Measurements from ENCODE around the gene SLC9A8.
"Not testable (repeated sequence)": the region's sequence is repeated elsewhere in the genome, so short reads cannot be mapped to it uniquely, and the experiment has no call there.

The SLC9A8 gene, protein sequence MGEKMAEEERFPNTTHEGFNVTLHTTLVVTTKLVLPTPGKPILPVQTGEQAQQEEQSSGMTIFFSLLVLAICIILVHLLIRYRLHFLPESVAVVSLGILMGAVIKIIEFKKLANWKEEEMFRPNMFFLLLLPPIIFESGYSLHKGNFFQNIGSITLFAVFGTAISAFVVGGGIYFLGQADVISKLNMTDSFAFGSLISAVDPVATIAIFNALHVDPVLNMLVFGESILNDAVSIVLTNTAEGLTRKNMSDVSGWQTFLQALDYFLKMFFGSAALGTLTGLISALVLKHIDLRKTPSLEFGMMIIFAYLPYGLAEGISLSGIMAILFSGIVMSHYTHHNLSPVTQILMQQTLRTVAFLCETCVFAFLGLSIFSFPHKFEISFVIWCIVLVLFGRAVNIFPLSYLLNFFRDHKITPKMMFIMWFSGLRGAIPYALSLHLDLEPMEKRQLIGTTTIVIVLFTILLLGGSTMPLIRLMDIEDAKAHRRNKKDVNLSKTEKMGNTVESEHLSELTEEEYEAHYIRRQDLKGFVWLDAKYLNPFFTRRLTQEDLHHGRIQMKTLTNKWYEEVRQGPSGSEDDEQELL

GRCh38 chr20:49812507-49813304 is at the start of gene SLC9A8:
Gene SLC9A8, plus strand, starts transcription at chr20:49812828. Its CDS starts 95 bp downstream, at chr20:49812923.
- peak; percentile 96 for DNase-seq

- DNase-seq = no peak
These were observed 49.5 kb upstream of the SLC9A8 start for GRCh38 chr20:49762940-49763766.

GRCh38 chr20:49765413-49765736 is 47.3 kb upstream of the SLC9A8 start:
- no peak for DNase-seq

DNA sequence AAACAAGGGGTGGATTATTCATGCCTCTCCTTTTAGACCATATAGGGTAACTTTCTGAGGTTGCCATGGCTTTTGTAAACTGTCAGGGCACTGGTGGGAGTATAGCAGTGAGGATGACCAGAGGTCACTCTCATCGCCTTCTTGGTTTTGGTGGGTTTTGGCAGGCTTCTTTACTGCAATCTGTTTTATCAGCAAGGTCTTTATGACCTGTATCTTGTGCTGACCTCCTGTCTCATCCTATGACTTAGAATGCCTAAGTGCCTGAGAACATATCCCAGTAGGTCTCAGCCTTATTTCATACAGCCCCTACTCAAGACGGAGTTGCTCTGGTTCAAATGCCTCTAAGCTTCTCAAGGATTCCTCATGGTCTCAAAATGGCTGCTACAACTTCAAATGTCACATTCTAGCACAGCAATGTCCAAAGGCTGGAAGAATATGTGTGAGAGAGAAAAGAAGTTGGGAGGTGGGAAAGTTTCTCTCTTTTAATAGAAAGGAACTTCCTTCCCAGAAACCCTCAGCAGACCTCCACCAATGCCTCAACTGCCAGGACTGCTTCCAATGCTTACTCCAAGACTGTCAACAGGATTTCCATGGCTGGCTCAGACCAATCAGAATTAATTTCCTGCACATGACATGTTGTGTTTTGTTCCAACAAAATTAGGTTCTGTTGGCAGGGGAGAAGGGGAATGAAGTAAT is 46.6 kb upstream of the SLC9A8 start:
- no peak for DNase-seq

DNA sequence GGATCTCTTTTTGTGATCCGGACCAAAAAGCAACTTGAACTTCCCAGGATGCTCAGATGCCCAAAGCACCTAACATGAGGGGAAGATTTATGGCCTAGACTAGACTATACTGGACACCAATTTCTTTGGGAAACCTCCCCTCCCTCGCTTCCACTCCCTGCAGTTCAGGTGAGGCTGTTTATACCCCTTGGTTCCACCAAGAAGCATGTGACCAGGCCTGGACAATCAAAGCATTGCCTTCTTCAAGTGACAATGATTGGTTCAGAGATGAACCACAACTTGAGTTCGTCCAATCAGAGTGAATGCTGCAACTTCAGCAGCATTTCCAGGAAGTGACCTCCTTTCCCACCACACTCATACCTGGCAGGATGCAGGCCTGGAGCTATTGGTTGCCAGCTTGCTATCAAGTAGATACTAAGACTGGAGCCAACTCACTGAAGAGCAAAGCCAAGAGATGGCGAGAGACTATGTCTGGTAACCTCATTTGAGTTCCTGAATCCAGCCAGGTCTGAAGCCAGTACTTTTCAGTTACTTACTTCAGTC is 45.6 kb upstream of the SLC9A8 start:
- no peak for DNase-seq

DNA sequence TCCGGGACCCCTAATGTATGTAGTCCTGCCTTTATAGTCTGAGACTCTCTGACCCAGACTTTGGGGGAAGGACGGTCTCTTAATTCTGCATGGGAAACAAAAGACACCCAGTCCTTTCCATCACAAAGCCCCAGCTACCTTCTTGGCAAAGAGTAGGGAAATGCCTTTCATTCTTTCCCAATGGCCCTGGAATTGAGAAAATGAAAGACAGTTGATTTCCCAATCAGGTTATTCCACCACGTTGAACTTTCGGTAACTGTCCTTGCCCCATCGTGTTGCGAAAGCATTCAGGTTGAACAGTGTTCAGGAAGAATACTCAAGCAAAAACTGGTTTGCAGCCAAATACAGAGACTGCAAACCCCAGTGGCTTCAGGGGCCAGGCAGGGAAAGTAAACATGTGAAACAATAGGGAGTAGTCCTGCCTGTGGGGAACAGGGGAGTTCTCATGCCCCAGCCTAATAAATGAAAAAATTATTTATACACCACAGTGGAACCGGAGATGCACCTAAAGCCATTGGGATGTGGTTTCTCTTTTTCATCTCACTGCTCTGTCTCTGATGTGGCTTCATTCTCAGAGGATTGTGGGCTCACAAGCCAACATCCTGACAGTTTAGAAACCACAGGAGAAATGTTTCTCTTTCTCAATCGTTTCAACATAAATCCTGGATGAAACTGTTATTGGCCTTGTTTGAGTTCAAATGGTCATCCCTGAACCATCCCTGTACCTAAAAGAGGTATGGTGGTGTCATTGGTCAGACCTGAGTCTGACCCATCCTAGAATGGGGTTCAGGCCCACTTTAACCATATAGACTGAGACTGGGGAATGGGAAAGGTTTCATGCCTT is 44.2 kb upstream of the SLC9A8 start:
- DNase-seq = peak; percentile 36

DNA sequence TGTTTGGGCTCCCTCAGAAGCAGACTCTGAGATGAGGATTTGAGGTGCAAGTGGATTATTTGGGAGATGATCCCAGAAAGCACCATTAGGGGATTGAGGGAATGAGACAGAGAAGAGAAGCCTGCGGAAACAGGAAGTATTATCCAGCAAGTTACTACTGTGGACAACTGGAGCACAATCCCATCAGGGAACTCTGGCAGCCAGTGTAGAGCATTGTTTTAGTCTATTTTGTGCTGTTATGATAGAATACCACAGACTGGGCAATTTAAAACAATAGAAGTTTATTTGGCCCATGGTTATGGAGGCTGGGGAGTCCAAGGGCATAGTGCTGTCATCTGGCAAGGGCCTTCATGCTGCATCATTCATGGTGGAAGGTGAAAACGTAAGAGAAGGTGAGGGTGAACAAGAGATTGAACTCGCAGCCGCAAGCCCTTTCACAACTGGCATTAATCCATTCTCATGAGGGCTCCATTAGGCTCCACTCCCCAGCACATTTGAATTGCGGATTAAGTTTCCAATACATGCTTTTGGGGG is 43.5 kb upstream of the SLC9A8 start:
- no peak for DNase-seq

DNA sequence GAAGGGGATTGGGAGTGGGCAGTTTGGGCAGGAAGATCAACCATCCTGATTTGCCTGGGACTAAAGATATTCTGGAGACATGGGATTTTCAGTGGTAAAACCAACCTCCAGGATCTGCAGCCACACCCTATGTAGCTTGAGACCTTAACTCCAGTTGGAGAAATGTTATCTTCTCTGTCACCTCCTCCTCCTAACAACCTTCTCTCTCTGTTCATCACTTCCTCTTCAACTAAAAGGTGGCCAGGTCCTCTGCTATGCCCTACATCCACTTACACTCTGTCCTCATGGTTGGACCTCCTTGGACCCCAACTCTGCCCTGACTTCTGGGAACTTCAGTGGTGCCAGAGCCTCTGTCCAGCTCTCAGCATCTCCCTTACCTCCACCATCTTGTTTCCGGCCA is 42.0 kb upstream of the SLC9A8 start:
- DNase-seq = no peak

- DNase-seq = not testable (repeated sequence)
These were observed 38.4 kb upstream of the SLC9A8 start for GRCh38 chr20:49774213-49774612.

GRCh38 chr20:49775229-49775693 is 37.4 kb upstream of the SLC9A8 start:
- peak; percentile 34 for DNase-seq

DNA sequence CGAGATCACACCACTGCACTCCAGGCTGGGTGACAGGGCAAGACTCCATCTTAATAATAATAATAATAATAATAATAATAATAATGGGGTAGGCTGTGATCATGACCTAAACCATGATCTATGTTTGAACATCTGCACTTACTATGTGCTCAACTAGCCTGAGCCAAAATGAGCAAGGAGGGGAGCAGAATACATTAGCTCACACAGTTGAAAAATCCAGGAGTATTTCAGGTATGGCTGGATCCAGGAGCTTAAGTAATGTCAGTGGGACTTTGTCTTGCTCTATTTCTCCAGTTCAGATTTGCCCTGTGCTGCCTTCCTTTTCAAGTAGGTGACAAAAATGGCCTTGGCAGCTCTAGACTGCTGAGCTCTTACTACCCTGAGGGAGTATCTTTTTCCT is 32.7 kb upstream of the SLC9A8 start:
- no peak for DNase-seq

DNA sequence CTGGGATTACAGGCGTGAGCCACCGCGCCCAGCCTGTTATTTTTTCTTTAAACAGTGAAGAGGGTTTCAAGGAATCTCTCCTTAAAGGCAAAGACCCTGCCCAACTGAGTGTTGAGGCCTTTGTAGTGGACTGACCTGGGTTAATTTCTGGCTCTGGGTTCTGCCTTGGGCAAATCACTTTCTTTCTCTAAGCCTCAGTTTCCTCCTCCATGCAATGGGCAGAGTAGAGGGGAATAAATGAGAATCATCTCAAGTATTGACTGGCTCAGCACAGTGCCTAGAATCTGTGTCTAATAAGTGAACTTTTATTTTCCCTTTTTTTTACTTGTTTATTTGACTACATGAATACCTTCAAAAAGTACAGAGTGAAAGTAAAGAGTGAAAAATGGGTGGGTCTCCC is 31.0 kb upstream of the SLC9A8 start:
- no peak for DNase-seq

DNA sequence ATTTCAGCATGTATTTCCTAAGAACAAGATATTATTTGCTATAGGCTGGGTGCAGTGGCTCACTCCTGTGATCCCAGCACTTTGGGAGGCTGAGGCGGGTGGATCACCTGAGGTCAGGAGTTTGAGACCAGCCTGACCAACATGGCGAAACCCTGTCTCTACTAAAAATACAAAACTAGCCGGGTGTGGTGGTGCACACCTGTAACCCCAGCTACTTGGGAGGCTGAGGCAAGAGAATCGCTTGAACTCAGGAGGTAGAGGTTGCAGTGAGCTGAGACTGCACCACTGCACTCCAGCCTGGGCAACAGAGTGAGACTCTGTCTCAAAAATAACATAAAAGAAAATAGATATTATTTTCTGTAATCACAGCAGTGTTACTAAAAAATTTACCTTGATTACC is 30.2 kb upstream of the SLC9A8 start:
- not testable (repeated sequence) for DNase-seq

DNA sequence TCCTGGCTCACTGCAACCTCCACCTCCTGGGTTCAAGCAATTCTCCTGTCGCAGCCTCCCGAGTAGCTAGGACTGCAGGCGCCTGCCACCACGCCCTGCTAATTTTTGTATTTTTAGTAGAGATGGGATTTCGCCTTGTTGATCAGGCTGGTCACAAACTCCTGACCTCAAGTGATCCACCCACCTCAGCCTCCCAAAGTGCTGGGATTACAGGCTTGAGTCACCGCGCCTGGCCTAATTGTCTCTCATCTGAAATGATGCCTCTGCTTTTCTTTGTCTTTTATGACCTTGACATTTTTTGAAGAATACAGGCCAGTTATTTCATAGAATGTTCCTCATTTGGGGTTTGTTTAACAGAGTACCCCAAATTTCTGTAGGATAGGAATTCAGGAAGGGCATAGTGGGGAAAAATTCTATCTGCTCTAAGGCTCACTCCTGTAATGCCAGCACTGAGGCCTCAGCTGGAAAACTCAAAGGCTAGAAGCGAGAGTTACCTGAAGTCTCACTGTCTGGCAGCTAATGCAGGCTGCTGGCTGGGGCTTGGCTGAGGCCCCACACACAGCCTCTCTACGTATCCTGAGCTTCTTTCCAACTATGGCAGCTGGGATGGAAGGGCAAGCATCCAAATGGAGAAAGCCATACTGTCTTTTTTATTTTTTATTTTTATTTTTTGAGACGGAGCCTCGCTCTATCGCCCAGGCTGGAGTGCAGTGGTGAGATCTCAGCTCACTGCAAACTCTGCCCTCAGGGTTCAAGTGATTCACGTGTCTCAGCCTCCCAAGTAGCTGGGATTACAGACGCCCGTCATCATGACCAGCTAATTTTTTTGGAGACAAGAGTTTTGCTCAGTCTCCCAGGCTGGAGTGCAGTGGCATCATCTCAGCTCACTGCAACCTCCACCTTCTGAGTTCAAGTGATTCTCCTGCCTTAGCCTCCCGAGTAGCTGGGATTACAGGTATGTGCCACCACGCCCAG is 29.3 kb upstream of the SLC9A8 start:
- DNase-seq = not testable (repeated sequence)

GRCh38 chr20:49784291-49784690 is 28.3 kb upstream of the SLC9A8 start:
- no peak for DNase-seq

GRCh38 chr20:49785149-49785851 is 27.3 kb upstream of the SLC9A8 start:
- no peak for DNase-seq

- DNase-seq = no peak
These were observed 26.8 kb upstream of the SLC9A8 start for GRCh38 chr20:49785852-49786175.

- DNase-seq = no peak
These were observed 26.4 kb upstream of the SLC9A8 start for GRCh38 chr20:49786196-49786595.
